Activated T-cell treated with anti-CD3 and anti-CD28 coated beads, Interleukin-2, amount 50 U/mL, for 1 hour (primary cell): ENCODE measurements around the gene SVIL.
"Not testable (repeated sequence)": the region's sequence is repeated elsewhere in the genome, so short reads cannot be mapped to it uniquely, and the experiment has no call there.

ENCODE experiments used
- DNase-seq: peaks from one replicate; pipeline ENCODE4 v3.0.0-alpha.2; 2020

SVIL gene

GRCh38 chr10:29539412-29539811, 95.4 kb downstream of the SVIL start:
- no peak for DNase-seq

- no peak for DNase-seq
These were observed 97.0 kb downstream of the SVIL start for GRCh38 chr10:29537799-29538198.

- not testable (repeated sequence) for DNase-seq
These were observed 98.1 kb downstream of the SVIL start for GRCh38 chr10:29536691-29537090.

GRCh38 chr10:29535778-29536453, 98.9 kb downstream of the SVIL start:
- no peak for DNase-seq

GRCh38 chr10:29535012-29535777, 99.6 kb downstream of the SVIL start:
- no peak for DNase-seq

DNA sequence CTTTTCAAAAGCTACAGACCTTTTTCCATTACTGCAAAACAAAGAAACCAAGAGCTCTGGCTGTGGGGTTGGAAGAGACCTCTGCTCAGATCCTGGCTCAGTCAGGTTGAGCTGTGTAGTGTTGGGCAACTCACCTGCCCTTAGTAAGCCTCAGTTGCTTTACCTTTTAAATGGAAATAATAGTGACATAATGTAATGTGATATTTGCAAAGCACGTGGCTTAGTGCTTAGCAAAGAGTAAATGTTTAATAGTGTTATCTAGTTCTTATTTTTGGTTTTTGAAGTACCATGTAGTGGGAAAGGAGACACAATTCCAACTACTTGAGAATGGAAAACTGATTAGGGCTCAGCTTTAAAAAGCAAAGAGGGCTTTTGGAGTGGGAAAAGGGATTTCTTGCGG, 100.2 kb downstream of the SVIL start:
- no peak for DNase-seq

- DNase-seq: no peak
These were observed 101.0 kb downstream of the SVIL start for GRCh38 chr10:29533696-29534285.

DNA sequence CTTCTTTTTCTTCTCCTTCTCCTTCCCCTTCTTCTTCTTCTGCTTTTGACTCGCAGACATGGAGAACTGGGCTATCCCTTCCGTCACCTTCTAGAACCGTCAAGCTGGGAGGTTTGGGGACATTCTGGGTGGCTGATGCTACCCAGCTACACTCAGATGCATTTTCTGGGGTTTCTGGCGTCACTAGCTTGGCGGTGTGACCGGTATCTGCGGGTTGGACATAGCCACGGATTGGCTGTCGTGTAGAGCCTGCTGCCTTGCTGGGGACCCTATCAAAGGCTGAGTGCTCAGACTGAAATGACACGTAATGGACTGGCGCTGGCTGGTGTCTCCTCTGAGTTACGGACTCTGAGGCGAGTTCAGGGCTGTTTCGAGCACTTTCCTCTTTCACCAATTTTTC, 101.7 kb downstream of the SVIL start:
- DNase-seq: no peak

DNA sequence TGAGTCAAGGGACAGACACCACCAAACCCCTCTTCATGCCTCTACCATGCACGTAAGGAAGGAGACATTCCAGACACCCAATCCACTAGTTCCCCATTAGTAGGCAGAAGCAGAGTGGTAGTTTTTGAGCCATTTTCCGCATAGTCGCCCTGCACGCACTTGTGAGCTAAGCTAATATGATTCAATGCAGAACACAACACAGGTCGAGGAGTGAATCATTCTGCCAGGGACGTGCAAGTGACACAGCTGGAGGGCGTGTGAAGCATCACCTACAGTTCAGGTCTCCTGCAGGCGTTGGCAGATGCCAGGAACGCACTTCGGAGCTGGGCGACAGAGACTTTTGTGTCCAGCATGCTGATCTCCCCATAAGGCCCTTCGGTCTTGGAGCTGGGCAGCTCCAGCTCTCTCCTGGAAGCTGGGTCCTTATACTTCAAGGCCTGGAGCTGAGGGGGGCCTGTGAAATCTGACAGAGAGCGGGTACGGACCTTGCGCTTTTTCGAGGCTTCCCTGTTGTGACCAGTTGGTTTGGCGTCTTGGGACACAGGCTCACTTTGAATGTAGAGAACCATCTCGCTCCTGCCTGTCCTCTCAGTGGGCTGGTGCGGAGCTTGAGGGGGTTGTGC, 102.4 kb downstream of the SVIL start:
- no peak for DNase-seq

DNA sequence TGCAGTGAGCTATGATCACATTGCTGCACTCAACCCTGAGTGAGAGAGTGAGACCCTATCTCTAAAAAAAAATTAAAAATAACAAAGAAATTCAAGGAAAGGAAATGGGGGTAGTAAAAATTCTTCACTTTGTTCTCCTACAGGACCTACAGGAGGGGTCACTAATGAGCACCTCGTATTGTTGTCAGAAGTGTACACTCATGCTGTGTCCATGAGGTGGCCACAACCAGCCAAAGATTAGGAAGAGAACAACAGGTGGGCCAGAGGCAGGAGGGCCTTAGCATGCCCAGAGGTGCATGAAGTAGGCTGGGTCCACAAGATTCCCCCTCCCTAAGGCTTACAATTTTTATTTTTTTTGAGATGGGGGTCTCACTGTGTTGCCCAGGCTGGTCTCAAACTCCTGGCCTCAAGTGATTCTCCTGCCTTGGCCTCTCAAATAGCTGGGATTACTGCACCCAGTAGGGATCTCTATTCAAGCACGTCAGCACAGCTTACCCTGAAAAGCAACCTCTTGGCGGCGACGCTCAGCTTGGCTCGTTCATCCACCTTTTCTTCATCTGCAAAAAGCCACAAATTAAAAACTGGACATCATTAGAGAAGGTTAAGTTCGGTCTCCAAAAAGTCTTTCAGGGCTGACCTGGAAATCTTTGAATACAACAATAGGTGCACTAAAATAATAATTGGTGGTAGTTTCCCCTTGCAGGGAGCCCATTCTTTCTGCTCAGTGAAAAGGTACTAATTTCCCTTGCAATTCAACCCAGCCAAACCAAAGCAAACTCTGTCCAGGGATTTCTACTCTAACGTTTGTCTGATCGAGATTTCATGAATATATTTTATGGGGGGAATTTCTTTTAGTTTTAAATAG, 104.4 kb downstream of the SVIL start:
- no peak for DNase-seq

- no peak for DNase-seq
These were observed 105.6 kb downstream of the SVIL start for GRCh38 chr10:29529146-29529545.

- no peak for DNase-seq
These were observed 109.0 kb downstream of the SVIL start for GRCh38 chr10:29525762-29526161.

- DNase-seq: no peak
These were observed 110.1 kb downstream of the SVIL start for GRCh38 chr10:29524720-29525119.

- DNase-seq: no peak
These were observed 110.5 kb downstream of the SVIL start for GRCh38 chr10:29524294-29524693.

- no peak for DNase-seq
These were observed 111.9 kb downstream of the SVIL start for GRCh38 chr10:29522918-29523317.

GRCh38 chr10:29522061-29522855, 112.5 kb downstream of the SVIL start:
- DNase-seq: no peak

DNA sequence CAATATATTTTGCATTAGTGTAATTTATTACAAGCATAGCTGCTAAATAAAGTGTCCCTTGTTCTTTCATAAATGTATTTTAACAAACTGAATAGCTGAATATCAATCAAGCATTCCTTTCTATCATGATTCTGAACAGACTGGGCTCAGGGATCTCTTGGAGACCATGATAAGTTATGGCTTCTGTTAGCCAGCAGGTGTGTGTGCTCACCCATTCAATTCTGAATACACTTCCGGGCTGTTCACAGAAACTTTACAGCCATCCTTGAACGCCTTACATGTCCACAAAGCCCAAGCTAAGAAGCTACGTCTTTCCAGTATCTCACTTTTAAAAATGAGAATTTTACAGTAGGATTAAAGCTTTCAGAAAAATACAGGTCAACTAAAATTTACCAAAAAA, 115.1 kb downstream of the SVIL start:
- DNase-seq: no peak

DNA sequence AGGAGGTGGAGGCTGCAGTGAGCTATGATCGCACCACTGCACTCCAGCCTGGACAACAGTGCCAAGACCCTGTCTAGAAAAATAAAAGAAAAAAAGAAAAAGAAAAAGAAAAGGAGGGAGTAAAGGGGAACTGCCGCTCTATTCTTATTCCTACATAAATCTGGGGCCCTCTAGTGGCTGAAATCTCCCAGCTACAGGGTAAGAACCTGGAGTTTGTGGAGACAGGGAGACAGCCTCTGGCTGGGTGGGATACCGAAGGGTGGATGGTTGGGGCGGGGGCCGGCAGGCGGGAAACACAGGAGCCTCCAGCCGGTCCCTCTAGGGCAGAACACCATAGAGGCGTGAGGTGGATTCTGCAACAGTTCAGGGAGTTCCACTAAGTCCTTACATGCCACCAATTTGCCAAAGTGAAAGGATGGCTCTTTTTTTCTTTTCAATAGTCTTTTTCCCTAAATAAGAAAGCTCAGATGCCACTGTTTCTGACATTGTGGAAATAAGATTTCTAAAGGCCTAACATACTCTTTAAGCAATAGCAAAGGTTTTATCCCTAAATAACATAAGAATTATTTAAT, 117.3 kb downstream of the SVIL start:
- no peak for DNase-seq

DNA sequence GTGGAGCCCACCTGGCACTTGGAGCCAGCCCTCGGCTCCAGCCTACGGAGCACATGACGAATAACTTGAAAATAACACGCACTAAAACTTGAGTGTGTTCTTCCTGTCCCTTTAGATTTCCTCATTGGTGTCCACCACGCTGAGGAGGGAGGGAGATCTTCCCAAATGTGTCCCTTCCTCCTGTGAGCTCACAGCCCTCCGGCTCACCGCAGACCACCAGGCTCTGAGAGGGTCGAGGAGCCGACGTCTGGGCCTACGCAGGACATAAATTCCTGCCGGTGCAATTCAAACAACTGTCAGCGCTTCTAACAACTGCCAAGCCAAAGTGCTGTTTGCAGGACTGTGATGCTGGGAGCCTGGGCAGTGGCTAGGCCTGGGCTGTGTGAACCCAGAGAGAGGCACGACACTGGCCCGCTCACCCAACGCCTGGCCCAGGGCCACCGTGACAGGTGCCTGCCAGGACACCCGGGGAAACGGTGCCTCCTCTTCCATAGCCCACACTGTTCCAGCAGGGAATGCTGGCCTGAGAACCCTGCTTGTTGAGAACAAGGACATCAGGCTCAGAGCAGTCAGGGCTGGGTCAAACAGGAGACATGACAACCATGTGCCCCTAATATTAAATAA, 118.3 kb downstream of the SVIL start:
- DNase-seq: not testable (repeated sequence)

- DNase-seq: not testable (repeated sequence)
These were observed 118.9 kb downstream of the SVIL start for GRCh38 chr10:29515879-29516278.

DNA sequence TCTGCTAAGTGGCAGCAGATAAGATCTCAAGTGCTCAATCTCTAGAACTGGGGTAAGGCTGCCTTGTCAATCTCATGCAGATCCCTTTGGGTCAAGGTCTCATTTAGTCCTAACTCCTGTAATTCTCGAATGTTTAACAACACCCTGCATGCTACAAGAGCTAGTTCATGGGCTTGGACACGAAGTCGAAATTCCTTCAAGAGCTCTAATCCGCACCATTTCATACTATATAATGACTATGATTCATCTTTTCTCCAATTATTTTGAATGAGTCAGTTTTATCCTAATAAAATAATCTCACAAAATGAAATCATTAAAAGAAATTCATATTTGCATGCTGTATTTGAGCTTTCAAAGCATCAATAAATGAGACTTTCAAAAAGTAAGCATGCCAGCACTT, 119.7 kb downstream of the SVIL start:
- DNase-seq: not testable (repeated sequence)
